H1 (cell line): ENCODE results near the gene HNF4A. TPM values are rescaled to one million over a fixed set of nuclear protein-coding genes. Genes with fewer than 3 reads are reported as not detected.

Source experiments
- CTCF ChIA-PET: fragments of 300-600 bp; sonication (Branson Sonifier 250); formaldehyde crosslinking; loops from one replicate; lab custom pipeline; 2021; ENCODE audit not compliant: partially characterized antibody; lab: Charles Lee
- POLR2A ChIA-PET: fragments of 300-600 bp; sonication (Branson Sonifier 250); formaldehyde crosslinking; loops from one replicate; lab custom pipeline; 2021; ENCODE audit warnings: inconsistent platforms; ENCODE audit not compliant: partially characterized antibody; lab: Charles Lee
- DNase-seq, 2 experiments: peaks; one replicate each; pipeline versions ENCODE4 v3.0.0 to v3.0.0-alpha.2; 2010 to 2022; ENCODE audit warnings: low spot score in 2 of 2, low read depth in 1 of 2, mixed read lengths in 1 of 2
- FAIRE-seq: peaks from 2 replicates; lab custom pipeline; 2011; peaks lifted over from hg19 to GRCh38; lab: Jason Lieb, UNC
- H2AFZ ChIP-seq: 2 replicates; pipeline ENCODE4 v1.8.1; 2012; ENCODE audit warnings: low read length, inconsistent platforms
- H2AK5ac ChIP-seq: 2 replicates; pipeline ENCODE4 v1.6.1; 2013; ENCODE audit warnings: low read depth, low read length
- H2BK120ac ChIP-seq: replicated peaks from 2 replicates; pipeline ENCODE3; 2013; ENCODE audit warnings: low read depth, low read length, inconsistent platforms
- H2BK12ac ChIP-seq: 2 replicates; pipeline ENCODE4 v1.6.1; 2013; ENCODE audit warnings: low read depth, low read length
- H2BK15ac ChIP-seq: 2 replicates; pipeline ENCODE4 v1.6.1; 2013; ENCODE audit warnings: low read length
- H2BK20ac ChIP-seq: 2 replicates; pipeline ENCODE4 v1.6.1; 2013; ENCODE audit warnings: low read length
- H2BK5ac ChIP-seq: 2 replicates; pipeline ENCODE4 v1.6.1; 2013; ENCODE audit warnings: low read depth, low read length
- H3K14ac ChIP-seq: 2 replicates; pipeline ENCODE4 v1.6.1; 2013; ENCODE audit warnings: inconsistent platforms; ENCODE audit not compliant: insufficient read length
- H3K18ac ChIP-seq: 2 replicates; pipeline ENCODE4 v1.6.1; 2013; ENCODE audit warnings: low read length; ENCODE audit errors: extremely low read depth
- H3K23ac ChIP-seq: 2 replicates; pipeline ENCODE4 v1.6.1; 2013; ENCODE audit warnings: inconsistent platforms; ENCODE audit not compliant: insufficient read length
- H3K23me2 ChIP-seq: 2 replicates; pipeline ENCODE4 v1.6.1; 2013; ENCODE audit warnings: low read depth, low read length
- H3K27ac ChIP-seq: 2 replicates; pipeline ENCODE4 v1.6.1; 2011; ENCODE audit warnings: low read depth, low read length, inconsistent platforms
- H3K27me3 ChIP-seq, 4 experiments: replicated peaks in 1 of 4; 1 replicate in 1 of 4; 2 replicates in 3 of 4; pipeline versions ENCODE4 v1.6.1 to v1.8.1; 2011 to 2013; ENCODE audit warnings: low read length in 3 of 4, mild to moderate bottlenecking in 3 of 4, inconsistent platforms in 2 of 4, mixed read lengths in 2 of 4, moderate library complexity in 1 of 4; ENCODE audit not compliant: control insufficient read depth in 3 of 4, insufficient read depth in 3 of 4; ENCODE audit errors: extremely low read depth in 1 of 4
- H3K36me3 ChIP-seq, 4 experiments: 2 replicates each; pipeline versions ENCODE4 v1.6.1 to v1.8.1; 2011 to 2013; ENCODE audit warnings: mild to moderate bottlenecking in 4 of 4, low read length in 3 of 4, moderate library complexity in 2 of 4, control low read depth in 1 of 4, inconsistent platforms in 1 of 4; ENCODE audit not compliant: insufficient read depth in 4 of 4, control insufficient read depth in 2 of 4
- H3K4ac ChIP-seq: replicated peaks from 2 replicates; pipeline ENCODE3; 2013; ENCODE audit warnings: low read length, low read depth, mixed read lengths, inconsistent platforms; ENCODE audit not compliant: insufficient read length
- H3K4me1 ChIP-seq, 4 experiments: replicated peaks in 1 of 4; 1 replicate in 1 of 4; 2 replicates in 3 of 4; pipeline versions ENCODE4 v1.6.1 to v1.8.1; 2011 to 2013; ENCODE audit warnings: low read length in 3 of 4, inconsistent platforms in 2 of 4, mixed read lengths in 1 of 4; ENCODE audit not compliant: insufficient read depth in 4 of 4, control insufficient read depth in 3 of 4
- H3K4me2 ChIP-seq, 2 experiments: 2 replicates each; pipeline versions ENCODE4 v1.6.1 to v1.8.1; 2011 to 2013; ENCODE audit warnings: low read depth in 2 of 2, low read length in 2 of 2, control low read depth in 1 of 2, inconsistent platforms in 1 of 2, mild to moderate bottlenecking in 1 of 2; ENCODE audit not compliant: insufficient read depth in 1 of 2
- H3K4me3 ChIP-seq, 4 experiments: fragments of 200-600, 300-600 bp in 1 of 4; sonication (generic), shearing (Covaris generic), sonication (Bioruptor Twin) in 1 of 4; 2 replicates each; pipeline versions ENCODE4 v1.5.1 to v1.8.1; 2011 to 2016; ENCODE audit warnings: low read length in 4 of 4, low read depth in 3 of 4, control low read depth in 2 of 4, inconsistent platforms in 2 of 4, mild to moderate bottlenecking in 2 of 4, mixed read lengths in 1 of 4, moderate library complexity in 1 of 4; ENCODE audit not compliant: insufficient read depth in 2 of 4; ENCODE audit errors: extremely low read depth in 1 of 4
- H3K56ac ChIP-seq: replicated peaks from 2 replicates; pipeline ENCODE3; 2013; ENCODE audit warnings: low read depth, mild to moderate bottlenecking, mixed read lengths, low read length, inconsistent platforms; ENCODE audit not compliant: insufficient read length
- H3K79me1 ChIP-seq: 2 replicates; pipeline ENCODE4 v1.6.1; 2013; ENCODE audit warnings: low read depth, low read length, control low read depth
- H3K79me2 ChIP-seq, 2 experiments: 2 replicates each; pipeline versions ENCODE4 v1.6.1 to v1.8.1; 2012 to 2013; ENCODE audit warnings: low read length in 2 of 2, mild to moderate bottlenecking in 2 of 2, inconsistent platforms in 1 of 2; ENCODE audit not compliant: insufficient read depth in 2 of 2, control insufficient read depth in 1 of 2
- H3K9ac ChIP-seq, 4 experiments: replicated peaks in 1 of 4; 1 replicate in 1 of 4; 2 replicates in 3 of 4; pipeline versions ENCODE4 v1.6.1 to v1.8.1; 2011 to 2013; ENCODE audit warnings: low read depth in 3 of 4, low read length in 3 of 4, control low read depth in 2 of 4, mild to moderate bottlenecking in 2 of 4, moderate library complexity in 2 of 4, inconsistent platforms in 1 of 4; ENCODE audit errors: extremely low read depth in 1 of 4
- H3K9me3 ChIP-seq, 2 experiments: 2 replicates each; pipeline versions ENCODE4 v1.6.1 to v1.8.1; 2012 to 2013; ENCODE audit warnings: mild to moderate bottlenecking in 2 of 2, moderate library complexity in 2 of 2, control low read depth in 1 of 2, inconsistent platforms in 1 of 2, low read depth in 1 of 2, low read length in 1 of 2, mixed read lengths in 1 of 2; ENCODE audit not compliant: insufficient read depth in 2 of 2
- H4K20me1 ChIP-seq, 2 experiments: replicated peaks in 1 of 2; 2 replicates each; pipeline versions ENCODE3 to v1.8.1; 2011 to 2013; ENCODE audit warnings: inconsistent platforms in 2 of 2, low read length in 2 of 2, mild to moderate bottlenecking in 1 of 2; ENCODE audit not compliant: insufficient read depth in 2 of 2, control insufficient read depth in 1 of 2
- H4K5ac ChIP-seq: 2 replicates; pipeline ENCODE4 v1.6.1; 2013; ENCODE audit warnings: low read length, low read depth, mixed read lengths, inconsistent platforms; ENCODE audit not compliant: insufficient read length
- H4K8ac ChIP-seq: 2 replicates; pipeline ENCODE4 v1.8.0; 2013; ENCODE audit warnings: mild to moderate bottlenecking, moderate library complexity, low read length, inconsistent platforms; ENCODE audit not compliant: insufficient read depth; ENCODE audit errors: extremely low read depth
- H4K91ac ChIP-seq: replicated peaks from 2 replicates; pipeline ENCODE3; 2013; ENCODE audit warnings: low read length, mixed read lengths, inconsistent platforms; ENCODE audit not compliant: insufficient read length
- CTBP2 ChIP-seq: IDR thresholded peaks from 2 replicates; pipeline ENCODE4 v1.7.0; 2011; ENCODE audit warnings: borderline replicate concordance, mild to moderate bottlenecking, moderate library complexity, mixed read lengths, low read length; ENCODE audit not compliant: insufficient read depth, insufficient read length
- GTF2F1 ChIP-seq: IDR thresholded peaks from 2 replicates; pipeline ENCODE4 v1.6.1; 2012; ENCODE audit warnings: low read depth, low read length, improper control_type of control experiment, borderline replicate concordance
- RBBP5 ChIP-seq: IDR thresholded peaks from 2 replicates; pipeline ENCODE4 v1.7.1; 2012; ENCODE audit warnings: low read depth, mild to moderate bottlenecking, inconsistent platforms, low read length, moderate library complexity, borderline replicate concordance
- SP1 ChIP-seq: IDR thresholded peaks from 2 replicates; pipeline ENCODE4 v1.6.1; 2011; ENCODE audit warnings: low read depth, low read length
- SUZ12 ChIP-seq: fragments of 200-600 bp; sonication (generic); IDR thresholded peaks from 2 replicates; pipeline ENCODE4 v1.6.1; 2012; ENCODE audit warnings: mild to moderate bottlenecking, inconsistent platforms, low read length, moderate library complexity, mixed read lengths
- WGBS, 2 experiments: shearing (Covaris generic) in 1 of 2; methylation state at CpG; one replicate each; pipeline versions ENCODE4 v1.1.6 to v1.1.7; 2013 to 2015; ENCODE audit warnings: low lambda C conversion rate in 2 of 2, mixed read lengths in 2 of 2, inconsistent platforms in 1 of 2, low coverage in 1 of 2, missing lambda C conversion rate in 1 of 2; ENCODE audit not compliant: insufficient replicate concordance in 2 of 2, insufficient coverage in 1 of 2, insufficient read length in 1 of 2; ENCODE audit errors: extremely low coverage in 1 of 2, missing lambda C conversion rate in 1 of 2; 5-methylcytosine and 5-hydroxymethylcytosine counted together
- polyA plus RNA-seq, 7 experiments: library from polyadenylated mRNA; depleted of rRNA in 3 of 7; stranded (reverse) in 5 of 7; unstranded in 2 of 7; fragments of >200 nt in 5 of 7; fragments of 200-250 nt in 2 of 7; gene quantifications; 1 replicate in 5 of 7; 2 replicates in 1 of 7; 4 replicates in 1 of 7; pipeline versions ENCODE4 v1.2.1 to v1.2.3, GENCODE V29; 2011 to 2013; ENCODE audit warnings: missing spikeins in 2 of 7, mixed read lengths in 2 of 7
- total RNA-seq: library from RNA; stranded (reverse); fragmentation: NEBNext Ultra II Directional; extraction: Animal tissue kit (Norgen Biotek cat#: 25700); gene quantifications from 2 replicates; pipeline ENCODE4 v1.2.1, GENCODE V29; 2021

The HNF4A gene
- total and polyA plus RNA-seq, 2 of the 8 experiments (the other 6 are each of a cell fraction or from before 2014, with no cell fraction given): 0.03 TPM; not detected in 1

DNA sequence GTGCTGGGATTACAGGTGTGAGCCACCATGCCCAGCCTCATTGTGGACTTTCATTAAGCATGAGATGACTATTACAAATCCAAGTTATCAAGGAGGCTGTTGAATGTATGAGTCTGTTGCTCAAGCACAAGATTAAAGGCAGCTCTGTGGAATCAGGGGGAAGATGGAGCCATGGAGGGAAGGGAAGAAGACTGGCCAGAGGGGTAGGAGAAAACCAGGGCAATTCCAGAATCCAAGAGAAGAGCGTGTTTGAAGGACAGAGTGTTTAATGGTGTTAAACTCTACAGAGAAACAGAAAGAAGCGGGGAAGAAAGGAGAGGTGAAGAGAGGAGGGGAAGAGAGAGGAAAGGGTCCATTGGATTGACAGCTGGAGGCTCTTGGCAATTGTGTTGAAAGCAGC, 70.4 kb downstream of the HNF4A start:
- Histone ChIP-seq H3K23me2 (peaks cover 2% of the 10 kb centered on the region; the same call in 1 of the 2 replicates), H3K4me1 (0 out of 7 replicates have a peak, but pooled peaks cover 0 to 2% (median 0%) of the 10 kb centered on the region in 4 experiments), H3K18ac (no peak overlapping the region), H3K4me2 (no peak overlapping the region), H3K56ac (no peak overlapping the region), H4K91ac (no peak overlapping the region), H2AK5ac (no peak overlapping the region), H4K20me1 (no peaks in the 10 kb centered on the region), H3K23ac (no peak overlapping the region), H3K79me1 (no peaks in the 10 kb centered on the region), H4K5ac (no peak overlapping the region), H3K14ac (no peak overlapping the region), H3K79me2 (no peaks in the 10 kb centered on the region), H3K27me3 (0 out of 7 replicates have a peak, but pooled peaks cover 0 to 4% (median 0%) of the 10 kb centered on the region in 4 experiments), H3K36me3 (no peaks in the 10 kb centered on the region), H2BK15ac (no peak overlapping the region), H2BK5ac (no peak overlapping the region), H3K4ac (no peak overlapping the region), H3K4me3 (no peak overlapping the region), H2BK120ac (no peak overlapping the region), H2BK12ac (no peak overlapping the region), H3K27ac (no peak overlapping the region), H3K9me3 (no peaks in the 10 kb centered on the region), H2AFZ (no peak overlapping the region), H3K9ac (no peak overlapping the region), H2BK20ac (no peak overlapping the region), H4K8ac (no peak overlapping the region)
- TF ChIP-seq CTBP2: no peak
- TF ChIP-seq GTF2F1: no peak
- TF ChIP-seq SUZ12: no peak
- no peak for TF ChIP-seq SP1
- TF ChIP-seq RBBP5: no peak
- CTCF ChIA-PET: interaction anchor here (0.5 kb wide), 2 partner anchors 20 to 184 kb away, joined by 3 read pairs; no protein-coding TSS in a partner anchor
- WGBS, 2 experiments: 94% methylated on average over 2 of the region's 2 CpGs; no CpG with 5 or more reads in 1 of the 2 experiments
- POLR2A ChIA-PET: interaction anchor here (0.8 kb wide), 1 partner anchor 133 kb away, joined by 3 read pairs; no protein-coding TSS in a partner anchor
- no peak for DNase-seq
- no peak for FAIRE-seq
